HG03439 (cell line): ENCODE measurements around the gene OR4X2.
"Not testable (repeated sequence)": the region's sequence is repeated elsewhere in the genome, so short reads cannot be mapped to it uniquely, and the experiment has no call there.

Experiments used
- ATAC-seq: cut with Tn5 transposase; IDR thresholded peaks from one replicate; pipeline ENCODE4 v1.9.1; 2021; ENCODE audit warnings: mild to moderate bottlenecking, moderate library complexity; ENCODE audit not compliant: unreplicated experiment

OR4X2 gene, protein sequence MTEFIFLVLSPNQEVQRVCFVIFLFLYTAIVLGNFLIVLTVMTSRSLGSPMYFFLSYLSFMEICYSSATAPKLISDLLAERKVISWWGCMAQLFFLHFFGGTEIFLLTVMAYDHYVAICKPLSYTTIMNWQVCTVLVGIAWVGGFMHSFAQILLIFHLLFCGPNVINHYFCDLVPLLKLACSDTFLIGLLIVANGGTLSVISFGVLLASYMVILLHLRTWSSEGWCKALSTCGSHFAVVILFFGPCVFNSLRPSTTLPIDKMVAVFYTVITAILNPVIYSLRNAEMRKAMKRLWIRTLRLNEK

DNA sequence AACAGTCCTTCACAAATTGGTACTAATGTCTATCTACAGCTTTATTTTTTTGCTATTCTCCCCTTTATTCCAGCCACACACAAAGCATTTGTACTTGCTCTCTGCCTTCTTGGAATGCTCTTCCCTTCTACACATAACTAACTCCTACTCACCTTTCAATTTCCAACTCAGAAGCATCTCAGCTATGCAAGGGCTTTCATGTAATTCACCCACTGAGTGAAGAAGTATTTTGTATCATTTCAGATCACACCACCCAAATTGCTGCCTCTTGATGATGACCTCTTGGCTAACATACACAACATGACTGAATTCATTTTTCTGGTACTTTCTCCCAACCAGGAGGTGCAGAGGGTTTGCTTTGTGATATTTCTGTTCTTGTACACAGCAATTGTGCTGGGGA lies at the start of gene OR4X2:
Gene OR4X2, plus strand, starts transcription at position 301 of the 400 bp plus-strand sequence. Its CDS starts 0 bp downstream, at position 301.
- ATAC-seq, result no peak

DNA sequence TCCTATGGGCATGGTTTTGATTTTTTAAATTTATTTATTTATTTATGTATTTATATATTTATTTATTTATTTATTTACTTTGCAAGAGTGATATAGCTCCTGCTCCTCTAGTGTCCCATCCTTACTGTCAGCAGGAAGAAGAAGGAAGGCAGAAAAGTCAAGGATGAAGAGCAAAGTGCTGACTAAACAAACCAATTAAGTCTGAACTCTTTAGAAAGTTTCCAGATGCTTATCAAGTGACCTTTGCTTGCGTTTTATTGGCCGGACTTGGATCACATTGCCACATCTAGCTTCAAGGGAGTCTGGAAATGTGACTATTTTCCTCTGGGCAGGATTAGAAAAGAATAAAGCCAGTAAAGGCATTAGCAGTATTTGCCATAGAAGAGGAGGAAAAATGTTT lies 37.0 kb upstream of the OR4X2 start:
- ATAC-seq, result no peak

DNA sequence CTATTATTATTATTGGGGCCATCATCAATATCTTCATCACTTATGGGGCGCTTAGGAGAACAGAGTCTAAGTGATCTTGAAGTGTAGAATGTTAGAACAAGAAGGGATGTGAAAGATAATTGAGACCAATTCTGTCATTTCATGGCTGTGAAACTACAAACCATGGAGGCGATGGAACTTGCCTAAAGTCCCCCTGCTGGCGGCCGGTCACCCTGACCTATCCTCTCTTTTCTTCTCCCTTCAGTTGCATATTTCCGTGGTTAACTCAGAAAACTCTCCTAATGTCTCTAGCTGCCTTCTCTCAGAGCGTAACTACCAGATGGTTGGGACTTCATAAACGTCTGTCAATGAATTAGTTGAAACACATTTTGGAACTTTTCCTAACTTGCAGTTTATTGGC lies 34.9 kb upstream of the OR4X2 start:
- no peak for ATAC-seq

DNA sequence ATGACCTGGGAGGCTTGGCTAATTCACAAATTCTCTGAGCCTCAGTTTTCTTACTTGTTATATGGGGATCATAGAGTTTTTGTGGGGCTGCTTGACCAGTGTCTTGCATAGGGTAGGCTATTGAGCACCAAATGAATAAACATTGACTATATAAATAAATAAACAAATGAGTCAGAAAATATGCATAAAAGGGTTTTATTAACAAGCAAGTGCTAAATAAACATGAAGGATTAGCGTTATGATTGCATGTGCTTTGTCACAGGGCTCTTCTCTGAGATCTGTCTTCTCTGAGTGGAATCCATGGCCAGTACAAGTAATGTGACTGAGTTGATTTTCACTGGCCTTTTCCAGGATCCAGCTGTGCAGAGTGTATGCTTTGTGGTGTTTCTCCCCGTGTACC lies 28.4 kb upstream of the OR4X2 start, which contains the start of gene OR4B1:
Gene OR4B1, plus strand, starts transcription at position 301 of the 400 bp plus-strand sequence. Its CDS starts 0 bp downstream, at position 301.
- ATAC-seq, result no peak

DNA sequence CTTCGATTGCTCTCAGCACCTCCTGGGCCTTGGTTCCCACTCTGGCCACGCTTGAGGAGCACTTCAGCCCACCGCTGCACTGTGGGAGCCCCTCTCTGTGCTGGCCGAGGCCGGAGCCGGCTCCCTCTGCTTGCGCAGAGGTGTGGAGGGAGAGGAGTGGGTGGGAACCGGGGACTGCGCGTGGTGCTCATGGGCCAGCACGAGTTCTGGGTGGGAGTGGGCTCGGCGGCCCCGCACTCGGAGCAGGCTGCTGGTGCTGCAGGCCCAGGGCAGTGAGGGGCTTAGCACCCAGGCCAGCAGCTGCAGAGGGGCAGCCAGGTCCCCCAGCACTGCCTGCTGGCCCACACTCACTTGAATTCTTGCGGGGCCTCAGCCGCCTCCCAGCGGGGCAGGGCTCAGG lies 16.1 kb upstream of the OR4X2 start:
- no peak for ATAC-seq

DNA sequence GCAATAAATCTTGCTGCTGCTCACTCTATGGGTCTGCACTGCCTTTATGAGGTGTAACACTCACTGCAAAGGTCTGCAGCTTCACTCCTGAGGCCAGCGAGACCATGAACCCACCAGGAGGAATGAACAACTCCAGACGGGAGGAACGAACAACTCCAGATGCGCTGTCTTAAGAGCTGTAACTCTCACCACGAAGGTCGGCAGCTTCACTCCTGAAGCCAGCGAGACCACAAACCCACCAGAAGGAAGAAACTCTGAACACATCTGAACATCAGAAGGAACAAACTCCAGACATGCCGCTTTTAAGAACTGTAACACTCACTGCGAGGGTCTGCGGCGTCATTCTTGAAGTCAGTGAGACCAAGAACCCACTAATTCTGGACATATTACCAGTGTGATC lies 14.8 kb upstream of the OR4X2 start:
- ATAC-seq, result not testable (repeated sequence)

DNA sequence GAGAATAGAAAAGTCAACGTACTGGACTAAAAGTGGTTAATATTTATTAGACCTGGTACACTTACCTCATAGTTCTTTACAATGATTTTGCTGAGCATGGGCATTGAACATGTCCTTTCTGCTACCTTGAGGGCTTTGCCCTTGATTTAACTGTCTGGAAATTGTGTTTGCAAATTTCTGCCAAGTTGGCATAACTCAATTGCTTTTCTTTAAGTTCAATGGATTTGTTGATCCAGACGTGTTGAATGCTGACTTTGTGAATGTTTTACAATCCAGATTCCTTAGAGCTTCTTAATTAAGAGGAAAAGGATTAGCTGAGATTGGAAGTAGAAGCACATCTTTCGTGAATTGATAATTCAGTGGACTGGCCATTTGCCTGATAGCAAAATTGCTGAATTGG lies 7.2 kb upstream of the OR4X2 start:
- no peak for ATAC-seq

DNA sequence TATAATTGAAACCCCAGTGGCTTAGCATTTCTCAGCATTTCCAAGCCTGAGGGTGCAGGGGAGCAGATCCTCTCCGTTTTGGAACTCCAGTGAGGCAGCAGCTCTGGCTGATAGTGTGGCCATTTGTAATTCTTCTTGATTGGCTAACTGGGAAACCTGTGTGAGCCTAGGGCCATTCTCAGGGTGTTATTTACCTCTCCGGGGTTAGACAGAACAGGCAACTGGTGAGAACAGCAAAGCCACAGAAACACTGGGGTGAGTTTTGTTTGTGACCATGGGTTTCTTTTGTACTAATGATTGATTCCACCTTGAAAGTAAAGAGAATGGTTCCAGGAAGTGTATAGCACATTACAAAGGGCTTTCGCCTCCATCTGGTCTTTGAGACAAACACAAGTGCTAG lies 2.4 kb upstream of the OR4X2 start:
- no peak for ATAC-seq

DNA sequence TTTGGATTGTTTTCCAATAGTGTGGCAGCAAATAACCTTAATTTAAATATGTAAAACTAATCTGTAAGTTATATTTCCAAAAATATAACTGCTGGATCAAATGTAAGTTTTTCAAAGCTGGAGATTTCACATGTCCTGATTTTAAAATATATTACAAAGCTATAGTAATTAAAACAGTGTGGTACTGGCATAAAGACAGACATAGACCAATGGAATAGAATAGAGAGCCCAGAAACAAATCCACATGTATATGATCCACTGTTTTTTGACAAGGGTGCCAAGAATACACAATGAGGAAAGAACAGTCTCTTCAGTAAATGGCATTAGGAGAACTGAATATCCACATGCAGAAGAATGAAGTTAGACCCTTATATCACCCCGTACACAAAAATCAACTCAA lies 4.0 kb downstream of the OR4X2 start:
- ATAC-seq, result no peak

DNA sequence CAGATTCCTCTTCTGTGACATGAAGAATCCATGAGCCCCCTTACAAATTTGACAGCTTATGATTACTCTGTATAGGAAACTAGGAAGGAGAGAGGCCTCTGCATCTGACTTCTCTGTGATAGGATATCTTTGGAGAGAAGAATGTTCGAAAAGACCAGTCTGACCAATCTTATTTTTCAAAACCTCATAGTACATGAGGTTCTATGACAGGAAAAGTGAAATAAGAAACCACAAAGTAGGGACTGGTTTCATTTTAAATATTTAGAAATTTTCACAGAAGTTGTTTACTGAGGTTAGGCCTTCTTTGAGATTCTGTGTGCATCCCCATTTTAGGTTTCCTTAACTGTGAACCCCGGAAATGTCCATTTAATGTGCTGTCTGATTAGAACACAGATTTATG lies 16.7 kb downstream of the OR4X2 start:
- ATAC-seq, result no peak

DNA sequence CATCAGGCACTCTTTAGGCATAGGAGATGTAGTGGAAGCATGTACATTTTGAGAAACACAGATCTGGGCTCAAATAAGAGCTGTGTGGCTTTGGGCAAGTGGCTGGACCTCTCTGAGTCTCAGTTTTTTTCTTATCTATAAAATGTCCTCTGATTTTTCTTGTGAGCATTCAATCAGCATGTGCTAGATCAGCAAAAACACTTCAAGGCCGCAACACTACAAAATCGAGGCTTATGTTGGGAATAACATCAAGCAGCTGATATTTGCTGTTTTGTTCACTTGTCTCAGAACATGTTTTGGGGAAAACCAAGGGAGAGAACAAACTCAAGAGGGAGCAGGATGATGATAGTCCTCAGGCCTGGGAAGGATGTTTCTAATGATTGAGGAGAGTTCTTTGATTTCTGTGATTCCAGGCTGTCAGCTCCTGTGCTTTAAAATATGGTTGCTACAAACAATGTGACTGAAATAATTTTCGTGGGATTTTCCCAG lies 18.6 kb downstream of the OR4X2 start, which contains the start of gene OR4X1:
Gene OR4X1, plus strand, starts transcription at position 439 of the 489 bp plus-strand sequence. Its CDS starts 0 bp downstream, at position 439.
- no peak for ATAC-seq

DNA sequence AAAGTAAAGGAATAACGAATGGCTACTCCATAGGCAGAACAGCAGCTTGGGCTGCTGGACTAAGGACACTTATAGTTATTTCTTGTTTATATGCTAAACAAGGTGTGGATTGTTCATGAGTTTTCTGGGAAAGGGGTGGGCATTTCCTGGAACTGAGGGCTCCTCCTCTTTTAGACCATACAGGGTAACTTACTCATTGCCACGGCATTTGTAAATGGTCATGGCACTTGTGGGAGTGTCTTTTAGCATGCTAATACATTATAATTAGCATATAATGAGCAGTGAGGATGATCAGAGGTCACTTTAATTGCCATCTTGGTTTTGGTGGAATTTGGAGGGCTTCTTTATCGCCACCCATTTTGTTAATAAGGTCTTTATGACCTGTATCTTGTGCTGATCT lies 25.7 kb downstream of the OR4X2 start:
- ATAC-seq, result no peak

DNA sequence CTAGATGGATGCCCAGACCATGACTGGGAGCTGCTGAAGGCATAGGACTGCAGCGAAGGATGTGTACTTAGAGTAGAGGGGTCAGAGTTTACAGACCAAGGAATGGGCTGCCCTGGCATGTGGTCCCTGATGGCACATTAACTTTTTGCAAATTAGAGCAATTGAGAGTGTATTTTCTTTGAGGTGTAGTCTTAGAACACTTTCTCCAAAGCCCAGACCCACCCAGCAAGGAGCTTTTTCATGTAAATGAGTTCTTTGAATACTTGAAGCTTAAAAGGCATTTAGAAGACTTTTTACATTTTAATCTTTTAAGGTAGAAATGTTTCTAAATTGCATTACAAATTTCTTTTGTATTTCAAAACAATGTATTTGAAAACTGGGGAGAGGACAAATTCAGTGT lies 27.7 kb downstream of the OR4X2 start:
- ATAC-seq, result no peak
